ENCODE results near the gene LITAF.

DNA sequence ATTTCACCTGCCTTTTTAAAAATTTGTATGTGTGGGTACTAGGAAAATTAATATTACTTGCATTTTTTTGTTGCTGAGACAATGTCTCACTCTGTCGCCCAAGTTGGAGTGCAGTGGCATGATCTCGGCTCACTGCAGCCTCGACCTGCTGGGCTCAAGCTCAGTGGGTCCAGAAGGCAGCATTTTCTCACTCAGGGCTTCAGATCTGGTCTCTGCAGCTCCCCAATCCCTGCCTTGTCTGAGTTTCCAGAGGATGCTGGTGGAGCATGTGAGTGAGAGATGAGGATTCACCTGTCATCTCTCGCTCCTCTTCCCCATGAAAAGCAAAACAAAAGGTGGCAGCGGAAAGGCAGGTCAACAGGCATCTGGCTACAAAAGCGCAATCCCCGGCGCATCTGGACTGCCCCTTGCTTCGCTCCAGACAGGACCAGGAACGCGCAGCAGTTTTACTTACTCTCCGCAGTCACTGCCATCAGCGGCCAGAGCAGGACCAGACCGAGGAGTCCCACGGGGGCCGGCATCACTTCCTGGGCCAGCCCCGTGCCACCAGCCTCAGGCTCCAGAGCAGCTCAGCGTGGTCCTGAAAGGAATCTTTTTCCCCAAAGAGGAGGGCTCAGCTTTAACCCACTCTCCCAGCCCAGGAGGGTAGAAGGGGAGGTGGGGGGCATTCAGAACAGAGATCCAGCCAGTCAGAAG lies 59.9 kb downstream of the LITAF start:
- TF ChIP-seq, protein P1, sequence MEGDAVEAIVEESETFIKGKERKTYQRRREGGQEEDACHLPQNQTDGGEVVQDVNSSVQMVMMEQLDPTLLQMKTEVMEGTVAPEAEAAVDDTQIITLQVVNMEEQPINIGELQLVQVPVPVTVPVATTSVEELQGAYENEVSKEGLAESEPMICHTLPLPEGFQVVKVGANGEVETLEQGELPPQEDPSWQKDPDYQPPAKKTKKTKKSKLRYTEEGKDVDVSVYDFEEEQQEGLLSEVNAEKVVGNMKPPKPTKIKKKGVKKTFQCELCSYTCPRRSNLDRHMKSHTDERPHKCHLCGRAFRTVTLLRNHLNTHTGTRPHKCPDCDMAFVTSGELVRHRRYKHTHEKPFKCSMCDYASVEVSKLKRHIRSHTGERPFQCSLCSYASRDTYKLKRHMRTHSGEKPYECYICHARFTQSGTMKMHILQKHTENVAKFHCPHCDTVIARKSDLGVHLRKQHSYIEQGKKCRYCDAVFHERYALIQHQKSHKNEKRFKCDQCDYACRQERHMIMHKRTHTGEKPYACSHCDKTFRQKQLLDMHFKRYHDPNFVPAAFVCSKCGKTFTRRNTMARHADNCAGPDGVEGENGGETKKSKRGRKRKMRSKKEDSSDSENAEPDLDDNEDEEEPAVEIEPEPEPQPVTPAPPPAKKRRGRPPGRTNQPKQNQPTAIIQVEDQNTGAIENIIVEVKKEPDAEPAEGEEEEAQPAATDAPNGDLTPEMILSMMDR (conservative IDR thresholded peaks at IDR 0.05; ENCODE audit: low read length): no peak
- no peak for TF ChIP-seq EZH2phosphoT487 (IDR thresholded peaks at IDR 0.05; ENCODE audit: borderline replicate concordance)

Data from Loucy (cell line).